ENCODE results near the gene OR2F1. TPM values are rescaled to one million over a fixed set of nuclear protein-coding genes. Genes with fewer than 3 reads are reported as not detected.

OR2F1 gene
- total RNA-seq, 4 donors from 2014 or later: not detected

DNA sequence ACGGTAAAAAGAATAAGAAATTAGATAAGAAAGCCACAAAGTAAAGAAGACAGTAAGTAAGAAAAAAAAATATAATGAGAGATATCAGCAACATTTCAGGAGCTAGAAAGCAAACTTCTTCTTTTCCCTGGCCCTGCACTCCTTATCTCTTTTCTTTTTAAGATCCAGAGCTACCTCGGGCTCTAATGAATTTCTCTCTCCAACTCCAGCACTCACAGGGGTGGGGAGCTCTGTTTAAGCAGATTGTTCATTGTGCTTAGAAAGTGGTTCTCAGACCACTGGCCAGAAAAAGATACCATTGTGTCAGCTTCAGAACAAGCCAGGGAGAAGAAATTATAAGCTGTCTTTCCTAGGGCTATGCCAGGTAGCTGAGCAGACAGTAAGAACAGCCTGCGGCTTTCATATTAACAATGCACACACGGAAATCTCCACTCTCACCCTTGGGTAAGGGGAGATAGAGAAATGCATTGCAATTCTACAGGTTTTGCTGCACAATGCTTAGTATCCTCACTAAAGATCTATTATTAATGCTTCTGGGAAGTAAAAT lies 19.3 kb downstream of the OR2F1 start:
- intact Hi-C loops (cut with DNase I; ENCODE audit: low total_unique reads): loop anchor here (5.0 kb wide), 1 partner anchor 517 kb away; no protein-coding TSS in a partner anchor
- Histone ChIP-seq H3K36me3 (no peaks in the 10 kb centered on the region), H3K4me3 (no peak overlapping the region), H3K4me1 (peaks cover 0 to 4% (median 0%) of the 10 kb centered on the region in 4 donors), H3K27ac (peak overlapping the region in 1 of 4 donors; percentile 44), H3K9me3 (no peaks in the 10 kb centered on the region), H3K27me3 (no peaks in the 10 kb centered on the region)
- 47 to 52% methylated on average over 4 of the region's 4 CpGs for WGBS, 2 donors (ENCODE audit: low coverage in 1 of 2)
- TF ChIP-seq, protein P1, sequence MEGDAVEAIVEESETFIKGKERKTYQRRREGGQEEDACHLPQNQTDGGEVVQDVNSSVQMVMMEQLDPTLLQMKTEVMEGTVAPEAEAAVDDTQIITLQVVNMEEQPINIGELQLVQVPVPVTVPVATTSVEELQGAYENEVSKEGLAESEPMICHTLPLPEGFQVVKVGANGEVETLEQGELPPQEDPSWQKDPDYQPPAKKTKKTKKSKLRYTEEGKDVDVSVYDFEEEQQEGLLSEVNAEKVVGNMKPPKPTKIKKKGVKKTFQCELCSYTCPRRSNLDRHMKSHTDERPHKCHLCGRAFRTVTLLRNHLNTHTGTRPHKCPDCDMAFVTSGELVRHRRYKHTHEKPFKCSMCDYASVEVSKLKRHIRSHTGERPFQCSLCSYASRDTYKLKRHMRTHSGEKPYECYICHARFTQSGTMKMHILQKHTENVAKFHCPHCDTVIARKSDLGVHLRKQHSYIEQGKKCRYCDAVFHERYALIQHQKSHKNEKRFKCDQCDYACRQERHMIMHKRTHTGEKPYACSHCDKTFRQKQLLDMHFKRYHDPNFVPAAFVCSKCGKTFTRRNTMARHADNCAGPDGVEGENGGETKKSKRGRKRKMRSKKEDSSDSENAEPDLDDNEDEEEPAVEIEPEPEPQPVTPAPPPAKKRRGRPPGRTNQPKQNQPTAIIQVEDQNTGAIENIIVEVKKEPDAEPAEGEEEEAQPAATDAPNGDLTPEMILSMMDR (IDR thresholded peaks at IDR 0.05): no peak
- no peak for TF ChIP-seq POLR2A (IDR thresholded peaks at IDR 0.05)
- TF ChIP-seq POLR2AphosphoS5 (IDR thresholded peaks at IDR 0.05): no peak
- no peak for TF ChIP-seq EP300 (IDR thresholded peaks at IDR 0.05; ENCODE audit: low read depth)
- DNase-seq: no peak
- in situ Hi-C loops (cut with MboI; ENCODE audit: low pct_ligation_motif_present in 1 of 4, low pct_unique_long_range_greater_than_20kb in 1 of 4, low sequenced_read_pairs in 3 of 4): no loop called here

DNA sequence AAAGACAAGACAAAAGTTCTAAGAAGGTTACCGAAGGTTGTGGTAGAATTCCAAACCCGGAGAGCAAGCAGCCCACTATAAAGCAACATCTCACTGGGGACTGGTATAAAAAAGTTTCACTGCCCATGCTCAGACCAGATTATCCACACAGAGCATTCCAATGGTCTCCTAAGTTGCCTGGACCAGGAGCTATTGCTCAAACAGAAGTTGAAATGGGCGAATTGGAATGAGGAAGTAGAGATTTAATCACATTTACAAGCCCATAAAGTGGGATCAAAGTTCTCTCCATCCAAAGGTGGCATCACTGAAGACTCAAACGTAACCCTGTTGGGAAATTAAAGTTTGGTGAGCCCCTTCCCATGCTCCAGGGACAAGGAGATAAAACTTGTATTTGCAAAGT lies 19.8 kb downstream of the OR2F1 start:
- Histone ChIP-seq H3K4me1 (peaks cover 0 to 4% (median 0%) of the 10 kb centered on the region in 4 donors), H3K4me3 (no peak overlapping the region), H3K27me3 (no peaks in the 10 kb centered on the region), H3K9me3 (no peaks in the 10 kb centered on the region), H3K27ac (peak overlapping the region in 1 of 4 donors; percentile 44), H3K36me3 (no peaks in the 10 kb centered on the region)
- WGBS, 2 donors (ENCODE audit: low coverage in 1 of 2): 23 to 30% methylated on average over 4 of the region's 4 CpGs
- no peak for DNase-seq
- TF ChIP-seq, protein P1 (IDR thresholded peaks at IDR 0.05): no peak
- TF ChIP-seq EP300 (IDR thresholded peaks at IDR 0.05; ENCODE audit: low read depth): no peak
- TF ChIP-seq POLR2AphosphoS5 (IDR thresholded peaks at IDR 0.05): peak in 1 of 3 donors; percentile 44
- in situ Hi-C loops (cut with MboI; ENCODE audit: low pct_ligation_motif_present in 1 of 4, low pct_unique_long_range_greater_than_20kb in 1 of 4, low sequenced_read_pairs in 3 of 4): no loop called here
- intact Hi-C loops (cut with DNase I; ENCODE audit: low total_unique reads): loop anchor here (5.0 kb wide), 1 partner anchor 517 kb away; no protein-coding TSS in a partner anchor

GRCh38 chr7:143975617-143976016 lies 21.0 kb downstream of the OR2F1 start:
- H3K4me1 ChIP-seq: peaks cover 0 to 4% (median 0%) of the 10 kb centered on the region in 4 donors
- intact Hi-C loops (cut with DNase I; ENCODE audit: low total_unique reads) (no loop called here), in situ Hi-C loops (cut with MboI; ENCODE audit: low pct_ligation_motif_present in 1 of 4, low pct_unique_long_range_greater_than_20kb in 1 of 4, low sequenced_read_pairs in 3 of 4) (no loop called here)
- H3K9me3 ChIP-seq: no peaks in the 10 kb centered on the region
- H3K4me3 ChIP-seq: no peak overlapping the region
- H3K27me3 ChIP-seq: no peaks in the 10 kb centered on the region
- WGBS, 2 donors (ENCODE audit: low coverage in 1 of 2): 83 to 85% methylated on average over 1 of the region's 1 CpG
- no peak for TF ChIP-seq POLR2AphosphoS5 (IDR thresholded peaks at IDR 0.05)
- no peak for TF ChIP-seq EP300 (IDR thresholded peaks at IDR 0.05; ENCODE audit: low read depth)
- DNase-seq: no peak
- no peaks in the 10 kb centered on the region for H3K36me3 ChIP-seq
- no peak overlapping the region for H3K27ac ChIP-seq

- no peaks in the 10 kb centered on the region for H3K36me3 ChIP-seq
- no peaks in the 10 kb centered on the region for H3K9me3 ChIP-seq
- H3K4me3 ChIP-seq: no peak overlapping the region
- intact Hi-C loops (cut with DNase I; ENCODE audit: low total_unique reads) (no loop called here), in situ Hi-C loops (cut with MboI; ENCODE audit: low pct_ligation_motif_present in 1 of 4, low pct_unique_long_range_greater_than_20kb in 1 of 4, low sequenced_read_pairs in 3 of 4) (no loop called here)
- DNase-seq: no peak
- WGBS, 2 donors (ENCODE audit: low coverage in 1 of 2): 75 to 83% methylated on average over 2 of the region's 2 CpGs
- H3K27me3 ChIP-seq: no peaks in the 10 kb centered on the region
- no peak overlapping the region for H3K27ac ChIP-seq
- TF ChIP-seq POLR2AphosphoS5 (IDR thresholded peaks at IDR 0.05) (no peak), EP300 (IDR thresholded peaks at IDR 0.05; ENCODE audit: low read depth) (no peak), POLR2A (IDR thresholded peaks at IDR 0.05) (no peak)
- TF ChIP-seq, protein P1 (IDR thresholded peaks at IDR 0.05): no peak
- peaks cover 0 to 4% (median 0%) of the 10 kb centered on the region in 4 donors for H3K4me1 ChIP-seq
Measured at GRCh38 chr7:143978585-143978984, 23.9 kb downstream of the OR2F1 start.

GRCh38 chr7:143979359-143979758 lies 24.7 kb downstream of the OR2F1 start:
- TF ChIP-seq POLR2AphosphoS5 (IDR thresholded peaks at IDR 0.05) (no peak), EP300 (IDR thresholded peaks at IDR 0.05; ENCODE audit: low read depth) (no peak), POLR2A (IDR thresholded peaks at IDR 0.05) (no peak)
- TF ChIP-seq, protein P1 (IDR thresholded peaks at IDR 0.05): no peak
- intact Hi-C loops (cut with DNase I; ENCODE audit: low total_unique reads) (no loop called here), in situ Hi-C loops (cut with MboI; ENCODE audit: low pct_ligation_motif_present in 1 of 4, low pct_unique_long_range_greater_than_20kb in 1 of 4, low sequenced_read_pairs in 3 of 4) (no loop called here)
- Histone ChIP-seq H3K27me3 (no peaks in the 10 kb centered on the region), H3K9me3 (no peaks in the 10 kb centered on the region), H3K4me1 (peaks cover 0 to under 1% (median 0%) of the 10 kb centered on the region in 4 donors), H3K27ac (no peak overlapping the region), H3K4me3 (no peak overlapping the region), H3K36me3 (no peaks in the 10 kb centered on the region)
- DNase-seq: no peak
- 75 to 86% methylated on average over 1 of the region's 1 CpG for WGBS, 2 donors (ENCODE audit: low coverage in 1 of 2)
